Measurements from ENCODE around the gene APCDD1L.

DNA sequence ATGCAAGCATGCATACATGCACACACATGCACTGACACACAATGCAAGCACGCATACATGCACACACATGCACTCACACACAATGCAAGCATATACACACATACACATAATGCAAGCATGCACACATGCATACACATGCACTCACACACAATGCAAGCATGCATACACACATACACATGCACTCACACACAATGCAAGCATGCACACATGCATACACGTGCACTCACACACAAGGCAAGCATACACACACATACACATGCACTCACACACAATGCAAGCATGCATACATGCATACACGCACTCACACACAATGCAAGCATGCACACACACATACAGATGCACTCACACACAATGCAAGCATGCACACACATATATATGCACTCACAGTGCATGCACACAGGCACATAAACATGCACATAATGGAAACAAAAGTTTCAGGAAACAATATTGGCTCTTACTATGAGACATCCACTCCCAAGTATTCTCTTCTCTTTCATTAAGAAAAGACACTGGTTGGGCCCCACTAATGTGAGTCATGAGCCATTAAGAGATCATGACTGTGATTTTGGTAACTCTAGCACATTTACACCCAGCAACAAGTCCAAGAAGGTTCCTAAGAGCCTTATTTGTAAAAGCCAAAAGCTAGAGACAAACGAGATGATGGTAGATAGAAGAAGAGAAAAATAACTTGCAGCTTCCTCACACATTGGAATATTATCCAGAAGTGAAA is 22.2 kb downstream of the APCDD1L start:
- no peak for TF ChIP-seq CTCF (IDR thresholded peaks at IDR 0.05)
- TF ChIP-seq ZFX (IDR thresholded peaks at IDR 0.05; ENCODE audit: borderline replicate concordance), result no peak

All from 22Rv1 (cell line).